ENCODE results near the gene ANG. TPM values are rescaled to one million over a fixed set of nuclear protein-coding genes. Genes with fewer than 3 reads are reported as not detected.

The ANG gene
- total RNA-seq, 1 experiment from 2014 or later = 5.8 TPM

- Histone ChIP-seq H3K79me2 (ENCODE audit: insufficient read depth, low read length) (no peaks in the 10 kb centered on the region), H3K9me3 (ENCODE audit: control insufficient read depth in 1 of 2, insufficient read depth in 1 of 2, low read depth in 1 of 2, low read length in 2 of 2) (no peaks in the 10 kb centered on the region), H4K20me1 (ENCODE audit: insufficient read depth) (no peaks in the 10 kb centered on the region), H3K36me3 (ENCODE audit: control insufficient read depth in 1 of 2, insufficient read depth in 2 of 2, low read length in 2 of 2) (no peaks in the 10 kb centered on the region), H3K9me2 (ENCODE audit: insufficient read depth) (no peaks in the 10 kb centered on the region), H2AFZ (ENCODE audit: low read depth, low read length, poor library complexity, severe bottlenecking) (peak overlapping the region; percentile 11), H3K4me3 (replicated peaks in 1 of 2; ENCODE audit: low read depth in 1 of 2, low read length in 2 of 2) (peak overlapping the region; percentile 23 to 33), H3K4me2 (ENCODE audit: low read length) (peak overlapping the region; percentile 67), H3K27ac (ENCODE audit: low read depth, low read length) (peak overlapping the region; percentile 50), H3K27me3 (ENCODE audit: insufficient read depth, low read length) (no peaks in the 10 kb centered on the region), H3K9ac (ENCODE audit: low read length) (no peak overlapping the region), H3K4me1 (ENCODE audit: control insufficient read depth in 1 of 2, insufficient read depth in 2 of 2, low read length in 2 of 2) (peaks cover 14 to 39% of the 10 kb centered on the region in 2 experiments)
- BruUV-seq (replicated peaks) = TSS peak; percentile 62
- ATAC-seq (peak; percentile 88), DNase-seq (ENCODE audit: low read depth, low spot score) (peak; percentile 96)
- CTCF ChIA-PET = interaction anchor here (0.6 to 2.9 kb wide), 18 partner anchors 9 to 642 kb away, joined by 3 to 59 read pairs (median 5); partner anchors contain the start of genes APEX1, PARP2, PIP4P1 and RNASE4
- RAD21 ChIA-PET (ENCODE audit: low non-redundant PET in 1 of 2, low total read pairs in 2 of 2, uncharacterized antibody in 2 of 2, unreplicated experiment in 2 of 2) = interaction anchor here (0.7 to 1.0 kb wide), 3 partner anchors 26 to 44 kb away, joined by 3 read pairs; no protein-coding TSS in a partner anchor
- POLR2A ChIA-PET = interaction anchor here (0.9 to 4.9 kb wide), 7 partner anchors 11 to 315 kb away, joined by 3 to 39 read pairs (median 4); partner anchors contain the start of genes PARP2 and RNASE4
- intact Hi-C loops (cut with micrococcal nuclease) = loop anchor here (1.0 kb wide), 2 partner anchors 24 to 44 kb away; no protein-coding TSS in a partner anchor
- TF ChIP-seq ELF1 (IDR thresholded peaks at IDR 0.05; ENCODE audit: borderline replicate concordance, low read depth) (no peak), YY1 (IDR thresholded peaks at IDR 0.05; ENCODE audit: extremely low read depth, insufficient replicate concordance, low read depth, low read length) (no peak), ATF3 (IDR thresholded peaks at IDR 0.05) (peak; percentile 96), RAD21 (IDR thresholded peaks at IDR 0.05; ENCODE audit: low read depth) (peak; percentile 57), ZBTB33 (IDR thresholded peaks at IDR 0.05; ENCODE audit: extremely low read depth, insufficient replicate concordance, low read length) (no peak), TCF7L2 (IDR thresholded peaks at IDR 0.05; ENCODE audit: borderline replicate concordance, extremely low read depth, insufficient read depth, insufficient read length) (peak; percentile 47), CEBPB (IDR thresholded peaks at IDR 0.05; ENCODE audit: low read depth) (no peak), REST (IDR thresholded peaks at IDR 0.05; ENCODE audit: low read depth) (no peak), MAX (IDR thresholded peaks at IDR 0.05) (peak; percentile 60), EZH2phosphoT487 (IDR thresholded peaks at IDR 0.05; ENCODE audit: borderline replicate concordance) (no peak), SIN3A (IDR thresholded peaks at IDR 0.05; ENCODE audit: low read depth) (no peak; the same call in 1 of the 2 replicates), POLR2AphosphoS5 (IDR thresholded peaks at IDR 0.05; ENCODE audit: low read depth, low read length) (no peak), FOSL1 (IDR thresholded peaks at IDR 0.05; ENCODE audit: low read depth) (peak; percentile 21; the same call in 1 of the 2 replicates), CTCF (IDR thresholded peaks at IDR 0.05 in 2 of 3, conservative IDR thresholded peaks at IDR 0.05 in 1 of 3; ENCODE audit: borderline replicate concordance in 1 of 3, insufficient read depth in 1 of 3, low read depth in 2 of 3, low read length in 2 of 3) (peak; percentile 81 to 92 (median 86)), EGR1 (IDR thresholded peaks at IDR 0.05; ENCODE audit: low read depth) (no peak)
Measured at GRCh38 chr14:20657216-20658211, 31.1 kb upstream of the ANG start.
